Sigmoid colon (tissue), 4 donors: ENCODE results near the gene LYRM4.

Experiments
- EP300 ChIP-seq, 4 donors: sonication (generic); formaldehyde crosslinking; IDR thresholded peaks; one replicate each; pipeline ENCODE4 v1.6.1; 2017; ENCODE audit warnings: antibody characterized with exemption in 4 of 4
- POLR2AphosphoS5 ChIP-seq, 4 donors: sonication (generic); formaldehyde crosslinking; IDR thresholded peaks; one replicate each; pipeline ENCODE4 v1.6.1; 2017; ENCODE audit warnings: antibody characterized with exemption in 4 of 4
- TF ChIP-seq, protein P1 (sequence below), 4 experiments: fragments of 450-650 bp in 3 of 4; fragments of 200-600 bp in 1 of 4; IDR thresholded peaks; one replicate each; pipeline ENCODE4 v1.5.1; 2016 to 2019; ENCODE audit warnings: antibody characterized with exemption in 4 of 4, mild to moderate bottlenecking in 3 of 4, moderate library complexity in 2 of 4

GRCh38 chr6:5215159-5215558 is 45.6 kb downstream of the LYRM4 start:
- TF ChIP-seq EP300 (IDR thresholded peaks at IDR 0.05) = no peak
- TF ChIP-seq, protein P1, sequence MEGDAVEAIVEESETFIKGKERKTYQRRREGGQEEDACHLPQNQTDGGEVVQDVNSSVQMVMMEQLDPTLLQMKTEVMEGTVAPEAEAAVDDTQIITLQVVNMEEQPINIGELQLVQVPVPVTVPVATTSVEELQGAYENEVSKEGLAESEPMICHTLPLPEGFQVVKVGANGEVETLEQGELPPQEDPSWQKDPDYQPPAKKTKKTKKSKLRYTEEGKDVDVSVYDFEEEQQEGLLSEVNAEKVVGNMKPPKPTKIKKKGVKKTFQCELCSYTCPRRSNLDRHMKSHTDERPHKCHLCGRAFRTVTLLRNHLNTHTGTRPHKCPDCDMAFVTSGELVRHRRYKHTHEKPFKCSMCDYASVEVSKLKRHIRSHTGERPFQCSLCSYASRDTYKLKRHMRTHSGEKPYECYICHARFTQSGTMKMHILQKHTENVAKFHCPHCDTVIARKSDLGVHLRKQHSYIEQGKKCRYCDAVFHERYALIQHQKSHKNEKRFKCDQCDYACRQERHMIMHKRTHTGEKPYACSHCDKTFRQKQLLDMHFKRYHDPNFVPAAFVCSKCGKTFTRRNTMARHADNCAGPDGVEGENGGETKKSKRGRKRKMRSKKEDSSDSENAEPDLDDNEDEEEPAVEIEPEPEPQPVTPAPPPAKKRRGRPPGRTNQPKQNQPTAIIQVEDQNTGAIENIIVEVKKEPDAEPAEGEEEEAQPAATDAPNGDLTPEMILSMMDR (IDR thresholded peaks at IDR 0.05) = no peak
- TF ChIP-seq POLR2AphosphoS5 (IDR thresholded peaks at IDR 0.05) = no peak
